ENCODE data around the gene PPP1R26.
"Not testable (repeated sequence)": the region's sequence is repeated elsewhere in the genome, so short reads cannot be mapped to it uniquely, and the experiment has no call there.

Gene PPP1R26

GRCh38 chr9:135506327-135507103 lies 26.9 kb downstream of the PPP1R26 start:
- no peak for DNase-seq

DNA sequence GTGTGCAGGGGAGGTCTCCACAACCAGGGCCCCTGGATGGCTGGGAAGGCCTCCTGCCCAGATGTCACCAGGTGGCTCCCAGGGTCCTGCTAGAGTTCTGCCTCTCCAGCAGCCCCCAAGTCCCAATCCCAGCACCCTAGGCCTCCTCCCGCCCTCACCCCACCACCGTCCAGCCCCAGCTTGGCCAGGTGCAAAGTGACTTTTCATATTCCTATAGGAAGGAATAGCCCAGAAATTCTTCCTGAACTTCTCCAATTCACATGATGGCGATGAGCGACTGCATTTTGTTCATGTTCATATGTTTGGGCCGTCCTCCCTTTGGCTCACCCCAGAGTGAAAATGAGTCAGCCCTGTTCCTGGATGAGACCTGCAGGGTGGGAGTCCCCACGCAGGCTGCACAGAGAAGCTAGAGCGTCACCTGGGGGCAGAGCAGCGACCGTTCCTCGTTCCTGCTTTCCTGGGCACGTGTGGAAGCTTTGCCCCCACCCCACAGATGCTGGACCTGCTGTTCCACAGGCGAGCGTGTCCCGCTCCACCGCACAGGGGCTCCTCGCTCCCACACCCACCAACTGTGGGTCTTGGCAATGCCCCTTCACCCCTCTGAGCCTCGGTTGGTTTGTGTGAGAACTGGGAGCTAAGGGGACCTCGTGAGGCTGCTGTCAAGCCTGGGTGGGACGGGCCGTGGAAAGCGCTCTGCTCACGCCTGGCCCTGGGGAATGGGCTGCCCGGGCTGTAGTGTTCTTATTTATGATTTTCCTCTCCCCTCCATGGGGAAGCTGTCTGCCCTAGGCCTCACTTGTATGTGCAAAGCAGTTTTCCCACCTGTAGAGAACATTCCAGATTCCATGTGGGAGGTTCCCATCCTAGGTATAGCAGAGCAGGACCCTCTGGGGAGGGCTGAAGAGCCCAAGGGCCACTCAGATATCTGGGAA lies 27.8 kb downstream of the PPP1R26 start:
- no peak for DNase-seq

DNA sequence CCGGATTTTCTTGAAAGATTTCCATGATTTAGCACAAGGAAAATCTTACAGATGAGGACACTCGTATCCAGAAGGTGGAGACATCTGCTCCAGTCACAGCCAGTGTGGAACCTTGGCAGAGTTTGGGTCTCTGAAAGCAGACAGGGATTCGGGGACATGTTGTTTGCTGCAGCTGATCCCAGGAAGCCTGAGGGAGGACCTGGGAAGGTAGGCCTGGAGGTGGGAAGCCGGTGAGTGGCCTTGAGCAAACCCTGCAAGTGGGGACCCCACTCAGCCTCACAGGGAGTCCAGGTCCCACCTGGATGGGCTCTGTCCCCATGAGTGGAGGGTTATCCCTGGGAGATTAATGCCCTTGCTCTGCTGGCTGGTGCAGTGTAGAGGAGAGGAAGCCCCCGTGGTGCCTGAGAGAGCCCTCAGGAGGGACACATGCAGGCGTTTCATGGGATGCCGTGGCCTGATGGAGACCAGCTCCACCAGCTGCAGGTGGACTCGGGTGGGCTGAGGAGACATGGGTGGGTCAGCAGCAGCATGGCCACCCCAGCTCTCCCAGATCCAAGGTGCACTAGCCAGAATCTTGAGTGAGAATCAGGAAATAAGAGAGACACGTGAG lies 28.7 kb downstream of the PPP1R26 start:
- no peak for DNase-seq

GRCh38 chr9:135509458-135509857 lies 29.9 kb downstream of the PPP1R26 start:
- no peak for DNase-seq

- DNase-seq = no peak
These were observed 32.6 kb downstream of the PPP1R26 start for GRCh38 chr9:135512241-135512603.

- DNase-seq = no peak
These were observed 33.3 kb downstream of the PPP1R26 start for GRCh38 chr9:135512904-135513303.

- no peak for DNase-seq
These were observed 33.8 kb downstream of the PPP1R26 start for GRCh38 chr9:135513351-135513846.

DNA sequence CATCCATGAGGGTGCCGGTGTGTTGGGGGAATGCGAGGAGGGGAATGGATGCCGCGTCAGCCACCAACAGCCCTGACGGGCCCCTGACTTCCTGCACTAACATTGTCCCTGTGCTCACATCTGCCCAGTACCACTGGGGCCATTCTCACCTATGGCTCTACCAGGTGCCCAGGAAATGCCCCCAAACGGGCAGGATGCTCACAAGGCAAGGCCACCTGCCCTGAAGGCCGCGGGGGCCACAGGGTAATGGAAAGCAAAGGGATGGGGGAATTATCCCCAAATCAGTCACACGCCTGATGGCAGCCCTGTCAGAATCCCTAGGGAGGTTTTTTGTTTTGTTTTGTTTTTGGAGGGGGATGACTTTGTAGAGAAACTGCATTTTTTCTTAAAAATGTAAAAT lies 34.3 kb downstream of the PPP1R26 start:
- DNase-seq = not testable (repeated sequence)

DNA sequence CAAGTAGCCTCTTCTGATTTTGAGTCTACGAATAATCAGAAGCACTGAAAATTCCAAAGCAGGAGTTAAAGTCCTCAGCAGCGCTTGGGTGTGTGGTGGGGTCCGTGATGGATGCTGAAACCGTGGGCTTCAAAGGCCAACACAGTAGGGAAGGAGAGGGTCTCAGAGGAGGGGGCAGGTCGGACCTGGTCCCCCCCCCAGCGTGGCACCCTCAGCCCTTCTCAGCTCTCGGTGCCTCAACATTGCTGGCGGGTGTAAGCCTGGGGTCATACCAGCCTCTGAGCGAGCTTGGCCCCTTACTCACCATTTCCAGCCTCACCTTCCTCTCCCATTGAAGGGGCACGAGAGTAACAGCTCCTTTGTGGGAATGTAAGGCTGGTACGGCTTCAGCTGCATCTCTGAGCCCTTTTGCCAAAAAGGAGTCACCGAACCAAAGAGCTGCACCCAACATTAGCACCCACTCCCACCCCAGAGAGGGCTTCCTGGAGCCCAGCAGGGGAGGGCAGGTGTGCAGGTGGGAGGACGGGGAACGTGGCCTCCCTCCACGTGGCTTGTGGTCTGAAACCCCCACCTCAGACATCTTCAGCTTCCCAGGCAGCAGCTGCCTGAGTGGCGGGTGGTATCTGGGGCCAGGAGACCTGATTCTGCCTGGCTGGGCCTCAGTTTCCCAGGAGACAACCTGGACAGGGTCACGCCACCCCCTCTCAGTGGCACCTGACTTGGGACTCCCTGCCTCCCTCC lies 34.9 kb downstream of the PPP1R26 start:
- no peak for DNase-seq

GRCh38 chr9:135515083-135515951 lies 35.7 kb downstream of the PPP1R26 start:
- no peak for DNase-seq

DNA sequence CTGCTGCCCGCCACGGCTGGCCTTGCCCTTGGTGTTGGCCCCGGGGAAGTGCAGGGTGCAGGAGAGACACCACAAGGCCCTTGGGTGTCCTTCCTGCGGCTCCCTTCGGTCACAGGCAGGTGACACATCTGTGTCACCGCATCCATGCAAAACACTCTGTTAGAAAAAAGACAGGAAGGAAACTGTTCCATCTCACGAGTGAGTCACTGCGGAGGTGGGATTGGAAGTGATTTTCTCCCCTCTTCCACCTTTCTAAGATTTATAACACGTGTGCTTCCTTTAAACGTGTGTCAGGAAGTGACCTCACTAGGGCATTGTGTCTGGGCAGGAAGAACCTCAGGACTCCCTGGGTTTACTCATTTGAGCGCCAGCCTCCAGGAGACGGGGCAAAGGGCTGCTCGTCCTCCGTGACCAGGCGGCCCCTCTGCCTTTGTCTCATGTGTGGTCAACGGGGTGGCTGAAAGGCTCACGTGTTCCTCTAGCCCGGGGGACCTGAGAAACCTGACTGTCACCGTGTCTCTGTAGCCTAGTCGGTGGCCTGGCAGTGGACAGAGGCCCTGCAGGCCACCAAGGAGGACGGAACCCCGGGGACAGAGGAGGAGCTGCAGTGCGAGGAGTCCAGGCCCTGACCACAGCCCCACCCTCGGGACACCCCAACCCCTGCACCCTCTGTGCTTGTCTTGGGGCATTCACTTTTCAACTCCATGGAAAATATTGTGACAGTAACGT lies 36.7 kb downstream of the PPP1R26 start:
- DNase-seq = no peak

GRCh38 chr9:135517407-135517822 lies 37.8 kb downstream of the PPP1R26 start:
- DNase-seq = no peak

- DNase-seq = no peak
These were observed 39.8 kb downstream of the PPP1R26 start for GRCh38 chr9:135519179-135519971.

DNA sequence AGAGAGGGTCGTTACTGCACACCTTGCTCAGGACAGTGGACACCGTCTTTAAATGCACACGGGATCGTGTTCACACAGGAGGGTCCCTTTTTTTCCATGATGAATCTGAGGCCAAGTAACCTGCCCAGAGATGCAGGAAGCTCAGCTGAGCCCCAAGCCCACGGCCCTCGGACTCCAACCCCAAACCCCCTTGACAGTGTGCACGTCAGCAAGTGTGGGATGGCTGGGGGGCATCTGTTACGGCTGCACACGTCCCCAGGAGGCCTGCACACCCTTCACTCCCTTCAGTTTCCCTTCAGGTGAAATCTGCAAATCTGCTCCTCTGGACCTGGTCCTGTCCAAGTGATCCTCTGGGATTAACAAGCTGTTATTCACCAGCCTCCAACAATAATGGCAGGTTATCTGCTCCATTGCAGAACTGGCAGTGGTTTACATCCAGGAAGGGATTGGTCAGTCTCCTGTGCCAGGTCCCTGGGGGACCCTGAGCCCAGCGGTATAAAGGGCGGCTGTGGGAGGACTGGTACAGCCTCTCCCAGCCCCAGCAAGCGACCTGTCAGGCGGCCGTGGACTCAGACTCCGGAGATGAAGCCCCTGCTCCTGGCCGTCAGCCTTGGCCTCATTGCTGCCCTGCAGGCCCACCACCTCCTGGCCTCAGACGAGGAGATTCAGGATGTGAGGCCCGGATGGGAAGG lies 41.5 kb downstream of the PPP1R26 start, which contains the start of gene LCN1:
Gene LCN1 (plus strand): TSS at position 525 of the 692 bp plus-strand sequence. CDS start 58 bp downstream, at position 583.
- DNase-seq = no peak

DNA sequence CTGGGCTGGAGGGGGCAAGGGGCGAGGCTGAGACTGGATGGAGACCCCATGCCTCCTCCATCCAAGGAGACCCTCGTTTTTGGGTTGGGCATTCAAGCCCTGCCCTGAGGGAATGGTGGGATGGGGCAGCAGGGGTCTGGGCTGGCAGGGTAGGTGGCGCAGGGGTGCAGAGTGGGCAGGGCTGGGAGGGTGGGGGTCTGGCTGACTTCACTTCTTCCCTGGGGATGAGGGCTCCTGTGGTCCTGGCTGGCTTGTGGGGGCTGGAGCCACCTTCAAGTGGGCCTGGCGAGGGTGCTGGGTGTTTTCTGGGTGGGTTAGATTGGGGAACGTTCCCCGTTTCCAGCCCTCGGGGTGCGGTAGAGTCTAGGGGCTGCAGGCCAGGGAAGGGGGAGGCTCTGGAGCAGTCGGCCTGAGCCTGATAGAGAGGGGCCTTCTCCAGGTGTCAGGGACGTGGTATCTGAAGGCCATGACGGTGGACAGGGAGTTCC lies 42.1 kb downstream of the PPP1R26 start:
- DNase-seq = no peak

DNA sequence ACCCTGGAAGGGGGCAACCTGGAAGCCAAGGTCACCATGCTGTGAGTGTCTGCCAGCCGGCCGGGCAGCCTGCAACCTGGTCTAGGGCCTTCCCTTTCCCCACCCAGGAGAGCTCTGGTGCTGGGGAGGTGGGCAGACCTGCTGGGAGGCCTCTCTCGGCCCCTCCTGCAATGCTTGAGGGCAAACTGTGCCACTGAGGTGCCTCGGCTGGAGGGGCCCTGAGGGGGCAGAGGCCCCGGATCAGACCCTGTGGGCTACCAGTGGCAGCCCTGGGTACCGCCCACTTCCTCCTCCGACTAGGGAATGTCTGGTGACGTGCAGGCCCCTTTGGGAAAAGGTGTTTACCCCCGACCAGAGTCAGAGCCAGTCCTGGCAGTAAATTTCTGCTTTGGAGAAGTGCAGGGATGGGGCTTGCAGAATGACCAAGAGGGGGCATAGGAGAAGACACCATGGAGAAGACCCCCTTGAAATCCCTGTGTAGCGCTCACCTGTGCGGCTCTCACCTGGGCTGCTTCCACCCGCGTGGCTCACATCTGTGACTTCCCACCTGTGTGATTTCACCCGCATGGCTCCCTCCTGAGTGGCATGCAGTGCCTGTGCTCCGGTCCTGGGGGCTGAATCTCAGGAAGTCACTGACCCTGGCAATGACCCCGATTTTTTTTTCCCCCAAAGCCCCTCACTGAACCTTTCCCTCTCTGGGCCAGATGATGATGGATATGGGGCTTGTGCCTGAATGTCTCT lies 42.7 kb downstream of the PPP1R26 start:
- DNase-seq = no peak

- no peak for DNase-seq
These were observed 43.3 kb downstream of the PPP1R26 start for GRCh38 chr9:135522931-135523330.

- DNase-seq = no peak
These were observed 44.0 kb downstream of the PPP1R26 start for GRCh38 chr9:135523521-135524129.
